Measurements from ENCODE around the gene ECI2.
"Not testable (repeated sequence)": the region's sequence is repeated elsewhere in the genome, so short reads cannot be mapped to it uniquely, and the experiment has no call there.

ECI2 gene

GRCh38 chr6:4139272-4139671 is 3.9 kb upstream of the ECI2 start:
- DNase-seq (ENCODE audit: low spot score), result no peak

GRCh38 chr6:4138186-4138585 is 2.8 kb upstream of the ECI2 start:
- DNase-seq (ENCODE audit: low spot score), result no peak

GRCh38 chr6:4136354-4136831 is 1.0 kb upstream of the ECI2 start:
- DNase-seq (ENCODE audit: low spot score), result no peak

GRCh38 chr6:4135665-4136353 is 434 bp upstream of the ECI2 start:
- DNase-seq (ENCODE audit: low spot score), result peak; percentile 99

- no peak for DNase-seq (ENCODE audit: low spot score)
These were observed 1.2 kb downstream of the ECI2 start for GRCh38 chr6:4133941-4134838.

GRCh38 chr6:4130357-4130987 is 4.9 kb downstream of the ECI2 start:
- DNase-seq (ENCODE audit: low spot score), result no peak

- DNase-seq (ENCODE audit: low spot score), result no peak
These were observed 5.9 kb downstream of the ECI2 start for GRCh38 chr6:4129446-4129845.

GRCh38 chr6:4128748-4129147 is 6.6 kb downstream of the ECI2 start:
- DNase-seq (ENCODE audit: low spot score), result no peak

GRCh38 chr6:4128072-4128471 is 7.3 kb downstream of the ECI2 start:
- no peak for DNase-seq (ENCODE audit: low spot score)

- DNase-seq (ENCODE audit: low spot score), result no peak
These were observed 9.2 kb downstream of the ECI2 start for GRCh38 chr6:4125933-4126864.

- DNase-seq (ENCODE audit: low spot score), result no peak
These were observed 9.9 kb downstream of the ECI2 start for GRCh38 chr6:4125500-4125899.

GRCh38 chr6:4124351-4124750 is 11.0 kb downstream of the ECI2 start:
- no peak for DNase-seq (ENCODE audit: low spot score)

- no peak for DNase-seq (ENCODE audit: low spot score)
These were observed 19.6 kb downstream of the ECI2 start for GRCh38 chr6:4115741-4116140.

GRCh38 chr6:4114123-4114522 is 21.3 kb downstream of the ECI2 start:
- DNase-seq (ENCODE audit: low spot score), result no peak

- no peak for DNase-seq (ENCODE audit: low spot score)
These were observed 21.7 kb downstream of the ECI2 start for GRCh38 chr6:4113649-4114048.

- no peak for DNase-seq (ENCODE audit: low spot score)
These were observed 23.0 kb downstream of the ECI2 start for GRCh38 chr6:4112366-4112765.

GRCh38 chr6:4109363-4109815 is 26.0 kb downstream of the ECI2 start:
- DNase-seq (ENCODE audit: low spot score), result not testable (repeated sequence)

- no peak for DNase-seq (ENCODE audit: low spot score)
These were observed 26.7 kb downstream of the ECI2 start for GRCh38 chr6:4108561-4109093.

- DNase-seq (ENCODE audit: low spot score), result no peak
These were observed 27.5 kb downstream of the ECI2 start for GRCh38 chr6:4107873-4108272.

- DNase-seq (ENCODE audit: low spot score), result no peak
These were observed 29.3 kb downstream of the ECI2 start for GRCh38 chr6:4105980-4106536.

- DNase-seq (ENCODE audit: low spot score), result no peak
These were observed 31.4 kb downstream of the ECI2 start for GRCh38 chr6:4103929-4104328.

All from left forelimb (tissue), 1 donor.